Smooth muscle cell (in vitro differentiated cells): ENCODE data around the gene AKTIP. TPM values are rescaled to one million over a fixed set of nuclear protein-coding genes. Genes with fewer than 3 reads are reported as not detected.

Experiments used
- DNase-seq: peaks from one replicate; lab custom pipeline; 2025; ENCODE audit not compliant: unreplicated experiment; lab: John Stamatoyannopoulos, UW
- H2AFZ ChIP-seq: fragments of 200-600 bp; sonication (generic); 2 replicates; pipeline ENCODE4 v1.6.0; 2016; ENCODE audit warnings: antibody characterized with exemption, low read depth, mild to moderate bottlenecking
- H3F3A ChIP-seq: fragments of 200-600 bp; sonication (generic); 2 replicates; pipeline ENCODE4 v1.6.0; 2017; ENCODE audit warnings: antibody characterized with exemption, low read depth
- H3K27ac ChIP-seq: fragments of 200-600 bp; sonication (generic); 2 replicates; pipeline ENCODE4 v1.5.1; 2016; ENCODE audit warnings: low read depth, mild to moderate bottlenecking
- H3K27me3 ChIP-seq: fragments of 200-600 bp; sonication (generic); 2 replicates; pipeline ENCODE4 v1.6.1; 2016; ENCODE audit warnings: low read depth, mild to moderate bottlenecking
- H3K36me3 ChIP-seq: fragments of 200-600 bp; sonication (generic); 2 replicates; pipeline ENCODE4 v1.5.1; 2016; ENCODE audit warnings: low read depth
- H3K4me1 ChIP-seq: fragments of 200-600 bp; sonication (generic); 2 replicates; pipeline ENCODE4 v1.5.1; 2016; ENCODE audit warnings: low read depth
- H3K4me2 ChIP-seq: fragments of 200-600 bp; sonication (generic); 2 replicates; pipeline ENCODE4 v1.6.0; 2016; ENCODE audit warnings: mild to moderate bottlenecking
- H3K4me3 ChIP-seq: fragments of 200-600 bp; sonication (generic); 2 replicates; pipeline ENCODE4 v1.5.1; 2016; ENCODE audit warnings: mild to moderate bottlenecking
- H3K79me2 ChIP-seq: fragments of 200-600 bp; sonication (generic); 2 replicates; pipeline ENCODE4 v1.6.0; 2016; ENCODE audit warnings: low read depth, mild to moderate bottlenecking
- H3K9ac ChIP-seq: fragments of 200-600 bp; sonication (generic); 2 replicates; pipeline ENCODE4 v1.6.0; 2016; ENCODE audit warnings: low read depth
- H3K9me3 ChIP-seq: fragments of 200-600 bp; sonication (generic); replicated peaks from 2 replicates; pipeline ENCODE4 v1.5.1; 2016; ENCODE audit warnings: low read depth
- H4K20me1 ChIP-seq: fragments of 200-600 bp; sonication (generic); 2 replicates; pipeline ENCODE4 v1.6.0; 2016; ENCODE audit warnings: low read depth
- WGBS: methylation state at CpG from one replicate; pipeline ENCODE4 v1.1.7; 2016; ENCODE audit warnings: low lambda C conversion rate; 5-methylcytosine and 5-hydroxymethylcytosine counted together
- polyA plus RNA-seq: library from polyadenylated mRNA; unstranded; fragments of >200 nt; fragmentation: Nextera tagmentation; extraction: Ambion mirVana; gene quantifications from 2 replicates; pipeline ENCODE4 v1.2.1, GENCODE V29; 2016
- small RNA-seq: library from RNA; depleted of rRNA; stranded (forward); fragments of <200 nt; gene quantifications from one replicate; pipeline ENCODE3, GENCODE V24; 2014
- total RNA-seq: library from RNA; depleted of rRNA; stranded (reverse); fragments of >200 nt; gene quantifications from 2 replicates; pipeline ENCODE4 v1.2.3, GENCODE V29; 2014
- TF ChIP-seq, protein P1 (sequence below): fragments of 200-600 bp; sonication (generic); IDR thresholded peaks from 2 replicates; pipeline ENCODE4 v1.5.1; 2017; ENCODE audit warnings: borderline replicate concordance, mild to moderate bottlenecking, antibody characterized with exemption; ENCODE audit not compliant: insufficient read depth, poor library complexity, severe bottlenecking

The AKTIP gene
- total and polyA plus RNA-seq, 2 experiments from 2014 or later = 14.1 to 24.3 TPM

DNA sequence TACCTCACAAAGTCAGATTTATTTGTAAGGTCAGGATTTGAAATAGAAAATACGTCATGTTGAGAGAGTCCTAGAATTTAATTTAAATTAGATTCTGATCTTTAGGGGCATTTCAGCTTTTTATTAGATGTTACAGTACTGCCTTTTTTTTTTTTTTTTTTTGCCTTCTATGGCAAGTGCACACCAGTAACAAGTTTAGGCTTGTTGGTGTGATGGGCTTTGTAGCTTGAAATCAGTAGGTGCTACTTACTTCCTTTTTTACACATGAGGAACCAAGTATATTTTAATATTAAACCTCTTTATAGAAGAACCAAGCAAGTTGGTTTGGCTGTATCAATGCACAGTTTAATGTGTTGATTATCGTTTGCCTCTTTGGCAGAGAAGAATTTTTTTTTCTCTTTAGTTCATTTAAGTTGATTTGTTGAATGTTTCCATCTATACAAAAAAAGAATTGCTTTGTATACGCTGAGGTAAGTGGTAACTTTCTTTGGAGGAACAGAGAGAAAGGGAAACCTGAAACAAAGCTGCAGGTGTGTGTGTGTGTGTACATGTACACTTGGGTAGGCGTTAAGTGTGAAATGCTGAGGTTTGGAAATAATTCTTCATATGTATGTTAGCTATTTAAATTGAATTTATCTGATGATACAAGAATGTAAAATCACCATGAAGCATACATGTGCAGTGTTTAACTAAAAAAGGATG is 53.0 kb downstream of the AKTIP start:
- H4K20me1 ChIP-seq = no peaks in the 10 kb centered on the region
- no peak overlapping the region for H3K4me3 ChIP-seq
- DNase-seq = no peak
- no peak overlapping the region for H2AFZ ChIP-seq
- 96% methylated on average over 4 of the region's 4 CpGs for WGBS
- H3K79me2 ChIP-seq = no peaks in the 10 kb centered on the region
- no peaks in the 10 kb centered on the region for H3K27me3 ChIP-seq
- H3K27ac ChIP-seq = no peak overlapping the region
- H3K36me3 ChIP-seq = peaks cover 6% of the 10 kb centered on the region
- TF ChIP-seq, protein P1, sequence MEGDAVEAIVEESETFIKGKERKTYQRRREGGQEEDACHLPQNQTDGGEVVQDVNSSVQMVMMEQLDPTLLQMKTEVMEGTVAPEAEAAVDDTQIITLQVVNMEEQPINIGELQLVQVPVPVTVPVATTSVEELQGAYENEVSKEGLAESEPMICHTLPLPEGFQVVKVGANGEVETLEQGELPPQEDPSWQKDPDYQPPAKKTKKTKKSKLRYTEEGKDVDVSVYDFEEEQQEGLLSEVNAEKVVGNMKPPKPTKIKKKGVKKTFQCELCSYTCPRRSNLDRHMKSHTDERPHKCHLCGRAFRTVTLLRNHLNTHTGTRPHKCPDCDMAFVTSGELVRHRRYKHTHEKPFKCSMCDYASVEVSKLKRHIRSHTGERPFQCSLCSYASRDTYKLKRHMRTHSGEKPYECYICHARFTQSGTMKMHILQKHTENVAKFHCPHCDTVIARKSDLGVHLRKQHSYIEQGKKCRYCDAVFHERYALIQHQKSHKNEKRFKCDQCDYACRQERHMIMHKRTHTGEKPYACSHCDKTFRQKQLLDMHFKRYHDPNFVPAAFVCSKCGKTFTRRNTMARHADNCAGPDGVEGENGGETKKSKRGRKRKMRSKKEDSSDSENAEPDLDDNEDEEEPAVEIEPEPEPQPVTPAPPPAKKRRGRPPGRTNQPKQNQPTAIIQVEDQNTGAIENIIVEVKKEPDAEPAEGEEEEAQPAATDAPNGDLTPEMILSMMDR = no peak
- no peaks in the 10 kb centered on the region for H3K9me3 ChIP-seq
- H3K4me1 ChIP-seq = no peaks in the 10 kb centered on the region
- H3F3A ChIP-seq = no peaks in the 10 kb centered on the region
- H3K4me2 ChIP-seq = no peak overlapping the region
- H3K9ac ChIP-seq = no peak overlapping the region

DNA sequence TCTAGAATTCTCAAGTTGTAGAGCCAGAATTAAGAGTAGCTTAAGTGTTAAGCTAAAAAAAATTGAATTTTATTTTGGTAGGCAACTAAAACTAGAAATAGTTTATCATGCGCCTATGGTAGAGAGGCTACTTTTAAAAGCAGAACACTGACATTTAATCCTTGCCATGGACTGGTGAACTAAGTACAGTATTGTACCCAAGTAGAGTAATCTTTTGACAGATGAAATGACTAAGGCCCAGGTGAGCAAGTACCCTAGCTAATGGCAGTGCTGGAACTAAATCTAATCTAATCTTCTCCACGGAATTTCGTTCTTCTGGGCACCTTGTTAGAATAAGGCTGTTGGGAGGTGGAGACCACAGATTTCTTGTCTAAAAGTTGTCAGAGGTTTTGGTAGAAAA is 56.9 kb downstream of the AKTIP start:
- H3K4me1 ChIP-seq = no peaks in the 10 kb centered on the region
- WGBS = 85% methylated on average over 3 of the region's 3 CpGs
- H3K36me3 ChIP-seq = peaks cover 10% of the 10 kb centered on the region
- H2AFZ ChIP-seq = no peak overlapping the region
- no peak overlapping the region for H3K9ac ChIP-seq
- no peak overlapping the region for H3K4me3 ChIP-seq
- no peaks in the 10 kb centered on the region for H3K79me2 ChIP-seq
- H3K27me3 ChIP-seq = no peaks in the 10 kb centered on the region
- no peak for DNase-seq
- TF ChIP-seq, protein P1 = no peak
- H3K9me3 ChIP-seq = no peaks in the 10 kb centered on the region
- H3K4me2 ChIP-seq = no peak overlapping the region
- no peaks in the 10 kb centered on the region for H3F3A ChIP-seq
- H3K27ac ChIP-seq = no peak overlapping the region
- H4K20me1 ChIP-seq = no peaks in the 10 kb centered on the region

DNA sequence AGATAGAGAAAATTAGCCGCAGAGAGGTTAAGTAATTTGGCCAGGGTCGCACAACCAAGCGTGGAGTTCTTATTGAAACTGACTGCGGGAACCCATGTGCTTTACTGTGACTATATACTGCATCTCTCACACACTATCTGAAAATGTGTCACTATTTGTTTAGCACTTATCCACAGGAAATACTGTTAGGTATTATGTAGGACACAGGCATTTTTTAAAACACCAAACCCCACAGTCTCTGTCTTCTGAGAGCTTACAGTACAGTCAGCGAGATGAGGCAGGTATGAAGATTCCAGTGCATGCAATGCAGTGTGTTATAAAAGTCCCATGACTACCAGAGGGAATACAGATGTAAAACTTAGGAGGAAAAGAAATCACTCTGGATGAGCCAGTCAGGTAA is 57.5 kb downstream of the AKTIP start:
- H4K20me1 ChIP-seq = no peaks in the 10 kb centered on the region
- no peak overlapping the region for H2AFZ ChIP-seq
- H3K36me3 ChIP-seq = peaks cover 11% of the 10 kb centered on the region
- no peak overlapping the region for H3K9ac ChIP-seq
- 96% methylated on average over 5 of the region's 5 CpGs for WGBS
- H3K4me3 ChIP-seq = no peak overlapping the region
- no peak for DNase-seq
- H3K9me3 ChIP-seq = no peaks in the 10 kb centered on the region
- no peaks in the 10 kb centered on the region for H3F3A ChIP-seq
- TF ChIP-seq, protein P1 = no peak
- H3K27ac ChIP-seq = no peak overlapping the region
- H3K4me2 ChIP-seq = no peak overlapping the region
- no peaks in the 10 kb centered on the region for H3K4me1 ChIP-seq
- no peaks in the 10 kb centered on the region for H3K79me2 ChIP-seq
- H3K27me3 ChIP-seq = no peaks in the 10 kb centered on the region

Small RNA genes within 50 kb of the gene (small RNA-seq; reads per million reads assigned to genes)
- gene RNU6-1153P = not detected

Other genes starting within 250 kb of the AKTIP start
- 42.7 and 42.9 TPM in 2 replicates for gene RBL2, start 68.7 kb downstream of the AKTIP start, total RNA-seq
- gene RBL2, start 68.7 kb downstream of the AKTIP start, polyA plus RNA-seq = 21.0 and 21.5 TPM in 2 replicates
- gene RPGRIP1L, start 200.7 kb upstream of the AKTIP start, total RNA-seq = 11.5 and 11.6 TPM in 2 replicates
- gene RPGRIP1L, start 200.7 kb upstream of the AKTIP start, polyA plus RNA-seq = 5.8 and 8.4 TPM in 2 replicates
- gene FTO, start 200.9 kb upstream of the AKTIP start, total RNA-seq = 89.9 and 111 TPM in 2 replicates
- gene FTO, start 200.9 kb upstream of the AKTIP start, polyA plus RNA-seq = 48.2 and 81.1 TPM in 2 replicates